A673 (cell line): ENCODE measurements around the gene POU2AF3. TPM values are rescaled to one million over a fixed set of nuclear protein-coding genes. Genes with fewer than 3 reads are reported as not detected.
A peak's percentile ranks its signal among the peaks of the same experiment; 100 is the strongest.

Experiments
- BruUV-seq: library from RNA; stranded (reverse); fragments of 400-500 nt; replicated peaks from 2 replicates; lab custom pipeline; 2021; lab: Mats Ljungman, UMichigan
- CTCF ChIA-PET: fragments of 300-600 bp; sonication (Branson Sonifier 250); formaldehyde crosslinking; loops from one replicate; lab custom pipeline; 2022; ENCODE audit warnings: antibody characterized with exemption; lab: Charles Lee
- POLR2A ChIA-PET: fragments of 300-600 bp; sonication (Branson Sonifier 250); formaldehyde crosslinking; loops from one replicate; lab custom pipeline; 2022; ENCODE audit warnings: antibody characterized with exemption; ENCODE audit not compliant: low non-redundant PET; lab: Charles Lee
- DNase-seq: peaks from one replicate; pipeline ENCODE4 v3.0.0-alpha.2; 2015; ENCODE audit warnings: low spot score
- H3K27ac ChIP-seq: fragments of 200-600 bp; sonication (generic); 2 replicates; pipeline ENCODE4 v1.5.1; 2016; ENCODE audit warnings: mixed run types, low read depth, mild to moderate bottlenecking, mixed read lengths, antibody characterized with exemption, low read length; ENCODE audit not compliant: poor library complexity, severe bottlenecking
- H3K27me3 ChIP-seq: fragments of 200-600 bp; sonication (generic); replicated peaks from 2 replicates; pipeline ENCODE4 v1.6.1; 2017; ENCODE audit warnings: mixed run types, low read depth, mild to moderate bottlenecking, mixed read lengths, antibody characterized with exemption, low read length; ENCODE audit not compliant: insufficient read depth, poor library complexity
- H3K36me3 ChIP-seq: fragments of 200-600 bp; sonication (generic); 2 replicates; pipeline ENCODE4 v1.6.1; 2016; ENCODE audit warnings: mixed run types, mild to moderate bottlenecking, mixed read lengths, antibody characterized with exemption, low read length; ENCODE audit not compliant: insufficient read depth, poor library complexity, severe bottlenecking
- H3K4me1 ChIP-seq: fragments of 200-600 bp; sonication (generic); 2 replicates; pipeline ENCODE4 v1.6.1; 2017; ENCODE audit warnings: mixed run types, mild to moderate bottlenecking, mixed read lengths, antibody characterized with exemption, low read length; ENCODE audit not compliant: insufficient read depth, poor library complexity, severe bottlenecking
- H3K4me3 ChIP-seq: fragments of 200-600 bp; sonication (generic); 2 replicates; pipeline ENCODE4 v1.5.1; 2016; ENCODE audit warnings: low read depth, mixed run types, mild to moderate bottlenecking, mixed read lengths, low read length; ENCODE audit not compliant: poor library complexity, severe bottlenecking
- H3K9me3 ChIP-seq: fragments of 200-600 bp; sonication (generic); 2 replicates; pipeline ENCODE4 v1.6.1; 2016; ENCODE audit warnings: mixed run types, low read depth, mild to moderate bottlenecking, mixed read lengths, antibody characterized with exemption, low read length; ENCODE audit not compliant: poor library complexity, severe bottlenecking
- CTCF ChIP-seq: fragments of 300-800, 200-600 bp; sonication (generic); conservative IDR thresholded peaks from 2 replicates; pipeline ENCODE4 v1.5.1; 2017; ENCODE audit warnings: low read depth, mild to moderate bottlenecking, antibody characterized with exemption, low read length, moderate library complexity, mixed read lengths
- EZH2 ChIP-seq: fragments of 200-600 bp; sonication (generic); IDR thresholded peaks from 2 replicates; pipeline ENCODE4 v1.6.1; 2017; ENCODE audit warnings: borderline replicate concordance, low read depth, mild to moderate bottlenecking, mixed read lengths, antibody characterized with exemption, low read length; ENCODE audit not compliant: poor library complexity, severe bottlenecking
- intact Hi-C: fragments of 100-400 bp; cut with micrococcal nuclease; formaldehyde crosslinking; loops from one replicate; pipeline ENCODE4 v1.10.0; 2022; ENCODE audit not compliant: unreplicated experiment
- total RNA-seq: library from RNA; stranded (reverse); gene quantifications from 2 replicates; pipeline ENCODE4 v1.2.3, GENCODE V29; 2021

Gene POU2AF3
- total RNA-seq, 1 experiment from 2014 or later, result 0.77 TPM

- DNase-seq, result no peak
- intact Hi-C loops, result no loop called here
- TF ChIP-seq CTCF, result no peak
- TF ChIP-seq EZH2, result no peak
- Histone ChIP-seq H3K27ac (peak overlapping the region; percentile 1), H3K9me3 (peaks cover 6% of the 10 kb centered on the region), H3K27me3 (no peaks in the 10 kb centered on the region), H3K36me3 (no peaks in the 10 kb centered on the region), H3K4me1 (peaks cover 34% of the 10 kb centered on the region), H3K4me3 (no peak overlapping the region)
- POLR2A ChIA-PET, result interaction anchor here (0.5 kb wide), 1 partner anchor 172 kb away, joined by 3 read pairs; no protein-coding TSS in a partner anchor
- no TSS peak for BruUV-seq
- CTCF ChIA-PET, result no interaction called here
Measured at GRCh38 chr11:111334532-111335502, 36.5 kb downstream of the POU2AF3 start.

- Histone ChIP-seq H3K36me3 (no peaks in the 10 kb centered on the region), H3K4me3 (no peak overlapping the region), H3K4me1 (peaks cover 34% of the 10 kb centered on the region), H3K9me3 (peaks cover 13% of the 10 kb centered on the region), H3K27me3 (no peaks in the 10 kb centered on the region), H3K27ac (peak overlapping the region; percentile 53)
- BruUV-seq, result no TSS peak
- intact Hi-C loops, result no loop called here
- ChIA-PET CTCF (no interaction called here), POLR2A (no interaction called here)
- peak; percentile 52 for DNase-seq
- TF ChIP-seq EZH2, result no peak
- no peak for TF ChIP-seq CTCF
Measured at GRCh38 chr11:111335549-111335948, 37.2 kb downstream of the POU2AF3 start.

- ChIA-PET CTCF (interaction anchor here (1.4 kb wide), 1 partner anchor 91 kb away, joined by 4 read pairs; no protein-coding TSS in a partner anchor), POLR2A (interaction anchor here (0.7 kb wide), 1 partner anchor 12 kb away, joined by 4 read pairs; no protein-coding TSS in a partner anchor)
- BruUV-seq, result no TSS peak
- no peak for TF ChIP-seq EZH2
- TF ChIP-seq CTCF, result no peak
- intact Hi-C loops, result no loop called here
- H3K4me3 ChIP-seq, result no peak overlapping the region
- H3K27me3 ChIP-seq, result no peaks in the 10 kb centered on the region
- H3K4me1 ChIP-seq, result peaks cover 34% of the 10 kb centered on the region
- peaks cover 15% of the 10 kb centered on the region for H3K9me3 ChIP-seq
- no peak for DNase-seq
- H3K27ac ChIP-seq, result peak overlapping the region; percentile 53
- H3K36me3 ChIP-seq, result no peaks in the 10 kb centered on the region
Measured at GRCh38 chr11:111336062-111336461, 37.7 kb downstream of the POU2AF3 start.
